Measurements from ENCODE around the gene KIF26A.

The KIF26A gene

GRCh38 chr14:104175041-104175440 lies 36.7 kb downstream of the KIF26A start:
- no peak for TF ChIP-seq CTCF (IDR thresholded peaks at IDR 0.05; ENCODE audit: low read length, missing control alignments)
- H3K4me3 ChIP-seq (replicated peaks; ENCODE audit: low read depth, low read length), result no peak overlapping the region
- DNase-seq (ENCODE audit: low read depth), result no peak

- no peak for DNase-seq (ENCODE audit: low read depth)
- TF ChIP-seq CTCF (IDR thresholded peaks at IDR 0.05; ENCODE audit: low read length, missing control alignments), result no peak
Measured at GRCh38 chr14:104175811-104176210, 37.4 kb downstream of the KIF26A start.

GRCh38 chr14:104176611-104177010 lies 38.2 kb downstream of the KIF26A start:
- no peak overlapping the region for H3K4me3 ChIP-seq (replicated peaks; ENCODE audit: low read depth, low read length)
- no peak for DNase-seq (ENCODE audit: low read depth)
- TF ChIP-seq CTCF (IDR thresholded peaks at IDR 0.05; ENCODE audit: low read length, missing control alignments), result no peak

More at GRCh38 chr14:104175811-104176210, 37.4 kb downstream of the KIF26A start:
- no peak overlapping the region for H3K4me3 ChIP-seq (replicated peaks; ENCODE audit: low read depth, low read length)

- H3K4me3 ChIP-seq (replicated peaks; ENCODE audit: low read depth, low read length), result no peak overlapping the region
- no peak for DNase-seq (ENCODE audit: low read depth)
- no peak for TF ChIP-seq CTCF (IDR thresholded peaks at IDR 0.05; ENCODE audit: low read length, missing control alignments)
Measured at GRCh38 chr14:104177411-104177810, 39.0 kb downstream of the KIF26A start.

GRCh38 chr14:104178279-104178678 lies 39.9 kb downstream of the KIF26A start:
- H3K4me3 ChIP-seq (replicated peaks; ENCODE audit: low read depth, low read length), result no peak overlapping the region
- no peak for DNase-seq (ENCODE audit: low read depth)
- TF ChIP-seq CTCF (IDR thresholded peaks at IDR 0.05; ENCODE audit: low read length, missing control alignments), result no peak

GRCh38 chr14:104179126-104179525 lies 40.7 kb downstream of the KIF26A start:
- DNase-seq (ENCODE audit: low read depth), result no peak
- TF ChIP-seq CTCF (IDR thresholded peaks at IDR 0.05; ENCODE audit: low read length, missing control alignments), result no peak
- H3K4me3 ChIP-seq (replicated peaks; ENCODE audit: low read depth, low read length), result no peak overlapping the region

- DNase-seq (ENCODE audit: low read depth), result no peak
- H3K4me3 ChIP-seq (replicated peaks; ENCODE audit: low read depth, low read length), result no peak overlapping the region
- no peak for TF ChIP-seq CTCF (IDR thresholded peaks at IDR 0.05; ENCODE audit: low read length, missing control alignments)
Measured at GRCh38 chr14:104179564-104180129, 41.3 kb downstream of the KIF26A start.

All from fibroblast of pulmonary artery (primary cell).